ENCODE measurements around the gene KLHL40.

Gene KLHL40

GRCh38 chr3:42732829-42733459 is 47.6 kb downstream of the KLHL40 start:
- DNase-seq (ENCODE audit: extremely low spot score, insufficient read length, low read depth): no peak
- FAIRE-seq: no peak

GRCh38 chr3:42733501-42734262 is 48.3 kb downstream of the KLHL40 start:
- FAIRE-seq (no peak), DNase-seq (ENCODE audit: extremely low spot score, insufficient read length, low read depth) (no peak)

GRCh38 chr3:42734263-42734860 is 49.0 kb downstream of the KLHL40 start:
- FAIRE-seq: no peak
- no peak for DNase-seq (ENCODE audit: extremely low spot score, insufficient read length, low read depth)

GRCh38 chr3:42735019-42735418 is 49.7 kb downstream of the KLHL40 start:
- DNase-seq (ENCODE audit: extremely low spot score, insufficient read length, low read depth) (no peak), FAIRE-seq (no peak)

GRCh38 chr3:42735615-42736014 is 50.3 kb downstream of the KLHL40 start:
- DNase-seq (ENCODE audit: extremely low spot score, insufficient read length, low read depth) (no peak), FAIRE-seq (no peak)

- FAIRE-seq: no peak
- DNase-seq (ENCODE audit: extremely low spot score, insufficient read length, low read depth): no peak
Observed at GRCh38 chr3:42736081-42736480, 50.7 kb downstream of the KLHL40 start.

GRCh38 chr3:42736531-42736930 is 51.2 kb downstream of the KLHL40 start:
- FAIRE-seq (no peak), DNase-seq (ENCODE audit: extremely low spot score, insufficient read length, low read depth) (no peak)

GRCh38 chr3:42739401-42740158 is 54.2 kb downstream of the KLHL40 start:
- DNase-seq (ENCODE audit: extremely low spot score, insufficient read length, low read depth) (no peak), FAIRE-seq (no peak)

- no peak for DNase-seq (ENCODE audit: extremely low spot score, insufficient read length, low read depth)
- no peak for FAIRE-seq
Observed at GRCh38 chr3:42741796-42742195, 56.5 kb downstream of the KLHL40 start.
